ENCODE data around the gene TRAF7. TPM values are rescaled to one million over a fixed set of nuclear protein-coding genes. Genes with fewer than 3 reads are reported as not detected.
"Not testable (repeated sequence)": the region's sequence is repeated elsewhere in the genome, so short reads cannot be mapped to it uniquely, and the experiment has no call there.

The TRAF7 gene
- total and polyA plus RNA-seq, 2 of the 8 experiments (the other 6 are each of a cell fraction or from before 2014, with no cell fraction given), result 96.8 to 148 TPM

DNA sequence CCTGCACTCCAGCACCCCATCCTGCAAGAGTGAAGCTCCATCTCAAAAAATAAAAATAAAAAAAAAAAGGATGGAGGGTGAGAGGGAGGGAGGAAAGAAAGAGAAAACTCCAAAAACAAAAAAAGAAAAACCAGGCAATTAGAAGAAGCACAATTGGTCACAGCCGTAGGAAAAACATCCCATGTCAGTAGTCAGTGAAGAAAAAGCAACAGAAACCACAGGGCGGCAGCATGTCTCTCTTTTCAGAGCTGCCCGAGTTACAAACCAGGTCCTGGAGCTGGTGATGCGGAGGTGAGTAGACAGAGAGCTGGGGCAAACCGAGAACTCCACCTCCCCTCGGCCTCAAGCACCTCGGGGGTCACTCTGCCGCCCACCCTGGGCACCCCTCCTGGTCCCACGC, 34.3 kb upstream of the TRAF7 start:
- CTCF ChIA-PET (ENCODE audit: partially characterized antibody), result interaction anchor here (0.6 to 2.6 kb wide), 9 partner anchors 19 to 394 kb away, joined by 3 to 20 read pairs (median 4); no protein-coding TSS in a partner anchor
- H3K79me1 ChIP-seq (ENCODE audit: low read depth, low read length); H2BK120ac ChIP-seq (replicated peaks; ENCODE audit: low read depth, low read length); H4K5ac ChIP-seq (ENCODE audit: insufficient read length, low read depth, low read length); H2BK5ac ChIP-seq (ENCODE audit: low read depth, low read length); H3K27me3 ChIP-seq (replicated peaks in 1 of 4; ENCODE audit: control insufficient read depth in 3 of 4, extremely low read depth in 1 of 4, insufficient read depth in 3 of 4, low read length in 3 of 4); H3K9me3 ChIP-seq (ENCODE audit: insufficient read depth in 2 of 2, low read depth in 1 of 2, low read length in 1 of 2); DNase-seq (ENCODE audit: low read depth in 1 of 2, low spot score in 2 of 2); H2AK5ac ChIP-seq (ENCODE audit: low read depth, low read length); H2BK15ac ChIP-seq (ENCODE audit: low read length); H3K14ac ChIP-seq (ENCODE audit: insufficient read length); H4K20me1 ChIP-seq (replicated peaks in 1 of 2; ENCODE audit: control insufficient read depth in 1 of 2, insufficient read depth in 2 of 2, low read length in 2 of 2); FAIRE-seq; H3K36me3 ChIP-seq (ENCODE audit: control insufficient read depth in 2 of 4, insufficient read depth in 4 of 4, low read length in 3 of 4); H4K91ac ChIP-seq (replicated peaks; ENCODE audit: insufficient read length, low read length); H4K8ac ChIP-seq (ENCODE audit: extremely low read depth, insufficient read depth, low read length); H3K4me2 ChIP-seq (ENCODE audit: insufficient read depth in 1 of 2, low read depth in 2 of 2, low read length in 2 of 2); H3K23ac ChIP-seq (ENCODE audit: insufficient read length); H3K18ac ChIP-seq (ENCODE audit: extremely low read depth, low read length); H3K27ac ChIP-seq (ENCODE audit: low read depth, low read length); H3K56ac ChIP-seq (replicated peaks; ENCODE audit: insufficient read length, low read depth, low read length); H3K4me3 ChIP-seq (ENCODE audit: extremely low read depth in 1 of 4, insufficient read depth in 2 of 4, low read depth in 3 of 4, low read length in 4 of 4); H3K9ac ChIP-seq (replicated peaks in 1 of 4; ENCODE audit: extremely low read depth in 1 of 4, low read depth in 3 of 4, low read length in 3 of 4); H3K4ac ChIP-seq (replicated peaks; ENCODE audit: insufficient read length, low read depth, low read length); H2BK20ac ChIP-seq (ENCODE audit: low read length); H2AFZ ChIP-seq (ENCODE audit: low read length); H3K23me2 ChIP-seq (ENCODE audit: low read depth, low read length); H2BK12ac ChIP-seq (ENCODE audit: low read depth, low read length): not testable (repeated sequence)
- POLR2A ChIA-PET (ENCODE audit: partially characterized antibody), result interaction anchor here (2.4 kb wide), 1 partner anchor 34 kb away, joined by 7 read pairs; the partner anchor contains the start of gene TRAF7
- WGBS, 2 experiments (ENCODE audit: extremely low coverage in 1 of 2, insufficient coverage in 1 of 2, insufficient read length in 1 of 2, insufficient replicate concordance in 2 of 2, low coverage in 1 of 2, low lambda C conversion rate in 2 of 2, missing lambda C conversion rate in 1 of 2), result 70% methylated on average over 4 of the region's 9 CpGs; no CpG with 5 or more reads in 1 of the 2 experiments
- TF ChIP-seq, protein P1, sequence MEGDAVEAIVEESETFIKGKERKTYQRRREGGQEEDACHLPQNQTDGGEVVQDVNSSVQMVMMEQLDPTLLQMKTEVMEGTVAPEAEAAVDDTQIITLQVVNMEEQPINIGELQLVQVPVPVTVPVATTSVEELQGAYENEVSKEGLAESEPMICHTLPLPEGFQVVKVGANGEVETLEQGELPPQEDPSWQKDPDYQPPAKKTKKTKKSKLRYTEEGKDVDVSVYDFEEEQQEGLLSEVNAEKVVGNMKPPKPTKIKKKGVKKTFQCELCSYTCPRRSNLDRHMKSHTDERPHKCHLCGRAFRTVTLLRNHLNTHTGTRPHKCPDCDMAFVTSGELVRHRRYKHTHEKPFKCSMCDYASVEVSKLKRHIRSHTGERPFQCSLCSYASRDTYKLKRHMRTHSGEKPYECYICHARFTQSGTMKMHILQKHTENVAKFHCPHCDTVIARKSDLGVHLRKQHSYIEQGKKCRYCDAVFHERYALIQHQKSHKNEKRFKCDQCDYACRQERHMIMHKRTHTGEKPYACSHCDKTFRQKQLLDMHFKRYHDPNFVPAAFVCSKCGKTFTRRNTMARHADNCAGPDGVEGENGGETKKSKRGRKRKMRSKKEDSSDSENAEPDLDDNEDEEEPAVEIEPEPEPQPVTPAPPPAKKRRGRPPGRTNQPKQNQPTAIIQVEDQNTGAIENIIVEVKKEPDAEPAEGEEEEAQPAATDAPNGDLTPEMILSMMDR (IDR thresholded peaks at IDR 0.05; ENCODE audit: control extremely low read depth in 1 of 3, insufficient read depth in 1 of 3, low read depth in 1 of 3, low read length in 3 of 3), result peak in 2 of 3 experiments; percentile 3 to 10; a peak in 2 of 4 replicates
- peak; percentile 18 to 33; a peak in 3 of 4 replicates for TF ChIP-seq RAD21 (IDR thresholded peaks at IDR 0.05 in 1 of 2, conservative IDR thresholded peaks at IDR 0.05 in 1 of 2; ENCODE audit: low read depth in 2 of 2, low read length in 2 of 2)
- Histone ChIP-seq H3K4me1 (replicated peaks in 1 of 4; ENCODE audit: control insufficient read depth in 3 of 4, insufficient read depth in 4 of 4, low read length in 3 of 4) (peaks cover 0 to 22% (median 8%) of the 10 kb centered on the region in 4 experiments; a peak in 5 of 7 replicates), H3K79me2 (ENCODE audit: control insufficient read depth in 1 of 2, insufficient read depth in 2 of 2, low read length in 2 of 2) (peaks cover 0 to 18% of the 10 kb centered on the region in 2 experiments; a peak in 3 of 4 replicates)
